Activated naive CD8-positive, alpha-beta T cell (primary cell): ENCODE results near the gene NRXN2.

Experiments
- H3K27ac Mint-ChIP-seq: one replicate; pipeline ENCODE4 v1.8.0; 2021; ENCODE audit warnings: mixed read lengths
- H3K27me3 Mint-ChIP-seq: one replicate; pipeline ENCODE4 v1.8.0; 2021; ENCODE audit warnings: mixed read lengths
- H3K36me3 Mint-ChIP-seq: one replicate; pipeline ENCODE4 v1.8.0; 2021; ENCODE audit warnings: mixed read lengths
- H3K4me1 Mint-ChIP-seq: one replicate; pipeline ENCODE4 v1.8.0; 2021; ENCODE audit warnings: low read depth, mixed read lengths
- H3K4me3 Mint-ChIP-seq: one replicate; pipeline ENCODE4 v1.8.0; 2021; ENCODE audit warnings: mild to moderate bottlenecking, mixed read lengths
- H3K9me3 Mint-ChIP-seq: one replicate; pipeline ENCODE4 v1.8.0; 2021; ENCODE audit warnings: low read depth, mixed read lengths

NRXN2 gene

DNA sequence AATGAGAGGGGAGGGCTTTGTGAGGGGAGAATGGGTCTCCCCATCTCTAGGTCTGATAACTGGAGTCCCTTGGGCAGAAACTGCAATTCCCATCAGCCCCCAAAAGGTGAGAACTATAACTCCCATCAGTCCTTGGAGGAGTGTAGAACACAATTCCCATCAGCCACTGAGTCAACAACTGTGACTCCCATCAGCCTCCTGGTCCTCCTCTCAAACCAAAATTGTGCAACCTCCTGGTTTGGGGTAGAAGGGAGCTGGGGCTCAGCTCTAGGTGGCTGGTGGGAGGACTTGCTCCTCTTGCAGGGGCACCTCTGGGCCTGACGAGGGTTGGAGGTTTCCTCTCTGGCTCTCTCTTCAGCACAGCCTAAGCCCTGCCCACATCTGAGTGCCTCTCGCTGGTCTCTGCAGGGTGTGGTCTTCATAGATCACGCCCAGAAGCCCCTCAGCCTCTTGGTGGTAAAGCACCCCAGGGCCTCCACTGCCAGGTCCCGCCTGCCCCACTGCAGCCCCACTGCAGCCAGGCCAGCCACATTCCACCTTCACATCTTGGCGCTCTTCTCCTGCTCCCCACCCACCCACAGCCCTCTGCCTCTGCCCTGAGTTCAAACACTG lies 113.5 kb downstream of the NRXN2 start:
- H3K36me3 Mint-ChIP-seq = no peaks in the 10 kb centered on the region
- no peaks in the 10 kb centered on the region for H3K9me3 Mint-ChIP-seq
- H3K27ac Mint-ChIP-seq = no peak overlapping the region
- H3K27me3 Mint-ChIP-seq = no peaks in the 10 kb centered on the region
- no peak overlapping the region for H3K4me3 Mint-ChIP-seq
- peaks cover 13% of the 10 kb centered on the region for H3K4me1 Mint-ChIP-seq

DNA sequence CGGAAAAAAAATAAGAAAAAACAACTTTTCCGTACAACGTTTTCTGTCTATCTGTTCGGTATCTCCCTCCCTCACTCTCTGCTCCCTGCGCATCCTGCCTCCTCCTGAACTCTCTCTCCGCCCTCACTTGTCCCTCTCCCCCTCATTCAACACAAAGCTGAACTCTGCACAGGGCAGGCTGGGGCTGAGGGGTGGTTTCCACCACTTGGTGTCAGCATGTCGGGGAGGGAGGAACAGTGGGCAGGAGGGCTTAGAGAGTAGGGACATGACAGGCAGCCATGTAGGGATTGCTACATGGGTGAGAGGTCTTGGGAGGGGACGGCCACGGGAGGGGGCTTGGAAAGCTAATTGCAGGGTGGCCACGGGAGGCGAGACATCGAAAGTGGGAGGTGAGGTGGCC lies 114.4 kb downstream of the NRXN2 start:
- no peaks in the 10 kb centered on the region for H3K27me3 Mint-ChIP-seq
- H3K36me3 Mint-ChIP-seq = no peaks in the 10 kb centered on the region
- H3K4me3 Mint-ChIP-seq = no peak overlapping the region
- H3K27ac Mint-ChIP-seq = no peak overlapping the region
- H3K9me3 Mint-ChIP-seq = no peaks in the 10 kb centered on the region
- peaks cover 13% of the 10 kb centered on the region for H3K4me1 Mint-ChIP-seq

DNA sequence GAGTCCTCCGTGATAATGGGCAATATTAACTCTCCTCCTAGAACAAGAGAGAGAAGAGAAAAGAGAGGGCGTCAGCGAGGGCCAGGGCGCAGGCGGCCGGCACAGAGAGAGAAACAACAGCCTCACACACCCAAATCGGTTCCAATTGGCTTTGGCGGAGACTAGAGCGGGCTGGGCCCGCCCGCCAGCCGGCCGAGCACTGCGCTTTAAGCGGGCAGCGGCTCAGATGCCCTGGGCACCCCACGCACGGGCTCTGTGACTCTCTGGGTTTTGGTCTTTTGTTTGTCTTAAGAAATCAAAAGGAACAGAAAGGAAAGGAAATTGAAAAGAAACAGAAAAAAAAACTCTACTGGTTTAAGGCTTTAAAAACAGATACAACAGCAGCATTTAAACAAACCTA lies 115.0 kb downstream of the NRXN2 start:
- Mint-ChIP-seq H3K27me3 (no peaks in the 10 kb centered on the region), H3K36me3 (no peaks in the 10 kb centered on the region), H3K27ac (no peak overlapping the region), H3K4me1 (peaks cover 13% of the 10 kb centered on the region), H3K4me3 (no peak overlapping the region), H3K9me3 (no peaks in the 10 kb centered on the region)

DNA sequence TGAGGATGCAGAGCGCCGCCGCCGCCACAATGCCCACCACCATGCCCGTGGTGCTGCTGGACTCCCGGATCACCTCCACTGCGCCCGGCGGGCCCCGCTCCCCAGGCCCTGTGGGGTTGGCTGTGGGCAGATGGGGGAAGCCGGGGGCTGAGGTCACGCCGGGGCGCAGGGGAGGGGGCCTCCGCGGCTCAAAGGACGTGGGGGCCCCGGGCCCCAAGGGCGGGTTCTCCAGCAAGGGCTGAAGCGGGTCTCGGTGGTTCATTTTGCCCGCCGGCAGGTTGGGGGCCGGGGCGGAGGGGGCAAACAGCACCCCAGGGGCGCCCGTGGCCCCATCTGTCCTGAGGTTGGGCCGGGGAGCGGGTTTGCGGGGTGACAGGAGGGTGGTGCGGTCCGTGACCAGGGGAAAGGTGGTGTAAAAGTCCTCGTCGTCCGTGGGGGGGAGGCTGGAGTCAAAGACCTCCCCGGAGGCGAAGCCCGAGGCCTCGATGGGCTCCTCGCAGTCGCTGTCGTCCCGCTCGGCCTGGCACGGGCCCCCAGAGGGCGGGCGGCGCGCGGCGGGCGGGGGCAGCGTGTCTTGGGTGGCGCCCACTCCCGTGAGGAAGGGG lies 115.5 kb downstream of the NRXN2 start:
- H3K27ac Mint-ChIP-seq = no peak overlapping the region
- H3K27me3 Mint-ChIP-seq = no peaks in the 10 kb centered on the region
- H3K36me3 Mint-ChIP-seq = no peaks in the 10 kb centered on the region
- H3K9me3 Mint-ChIP-seq = no peaks in the 10 kb centered on the region
- H3K4me1 Mint-ChIP-seq = peaks cover 12% of the 10 kb centered on the region
- no peak overlapping the region for H3K4me3 Mint-ChIP-seq

DNA sequence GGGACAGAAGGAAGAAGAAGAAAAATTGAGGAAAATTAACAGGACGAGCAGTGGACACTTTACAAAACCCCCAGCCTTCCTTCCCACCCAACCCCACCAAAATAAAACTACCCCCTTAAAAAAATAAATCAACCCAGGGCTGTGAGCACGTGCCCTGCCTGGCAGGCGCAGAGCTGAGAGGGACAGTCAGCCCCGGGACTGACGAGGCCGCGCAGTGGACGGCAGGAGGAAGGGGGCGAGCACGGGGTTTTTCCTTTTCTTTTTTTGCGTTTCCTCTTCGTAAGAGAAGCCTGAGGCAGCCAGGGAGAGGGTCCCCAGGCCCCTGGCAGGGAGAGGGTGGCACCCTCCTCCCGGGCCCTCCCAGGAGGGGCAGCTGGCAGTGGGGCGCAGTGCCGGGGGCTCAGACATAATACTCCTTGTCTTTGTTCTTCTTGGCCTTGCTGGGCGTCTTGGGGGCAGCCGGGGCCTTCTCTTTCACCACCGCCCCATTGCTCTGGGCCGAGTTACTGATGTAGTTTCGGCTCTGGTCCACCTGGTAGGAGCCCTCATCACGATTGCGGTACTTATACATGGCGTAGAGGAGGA lies 116.1 kb downstream of the NRXN2 start:
- no peaks in the 10 kb centered on the region for H3K36me3 Mint-ChIP-seq
- H3K9me3 Mint-ChIP-seq = no peaks in the 10 kb centered on the region
- no peak overlapping the region for H3K4me3 Mint-ChIP-seq
- H3K4me1 Mint-ChIP-seq = peaks cover 6% of the 10 kb centered on the region
- H3K27me3 Mint-ChIP-seq = no peaks in the 10 kb centered on the region
- H3K27ac Mint-ChIP-seq = no peak overlapping the region

DNA sequence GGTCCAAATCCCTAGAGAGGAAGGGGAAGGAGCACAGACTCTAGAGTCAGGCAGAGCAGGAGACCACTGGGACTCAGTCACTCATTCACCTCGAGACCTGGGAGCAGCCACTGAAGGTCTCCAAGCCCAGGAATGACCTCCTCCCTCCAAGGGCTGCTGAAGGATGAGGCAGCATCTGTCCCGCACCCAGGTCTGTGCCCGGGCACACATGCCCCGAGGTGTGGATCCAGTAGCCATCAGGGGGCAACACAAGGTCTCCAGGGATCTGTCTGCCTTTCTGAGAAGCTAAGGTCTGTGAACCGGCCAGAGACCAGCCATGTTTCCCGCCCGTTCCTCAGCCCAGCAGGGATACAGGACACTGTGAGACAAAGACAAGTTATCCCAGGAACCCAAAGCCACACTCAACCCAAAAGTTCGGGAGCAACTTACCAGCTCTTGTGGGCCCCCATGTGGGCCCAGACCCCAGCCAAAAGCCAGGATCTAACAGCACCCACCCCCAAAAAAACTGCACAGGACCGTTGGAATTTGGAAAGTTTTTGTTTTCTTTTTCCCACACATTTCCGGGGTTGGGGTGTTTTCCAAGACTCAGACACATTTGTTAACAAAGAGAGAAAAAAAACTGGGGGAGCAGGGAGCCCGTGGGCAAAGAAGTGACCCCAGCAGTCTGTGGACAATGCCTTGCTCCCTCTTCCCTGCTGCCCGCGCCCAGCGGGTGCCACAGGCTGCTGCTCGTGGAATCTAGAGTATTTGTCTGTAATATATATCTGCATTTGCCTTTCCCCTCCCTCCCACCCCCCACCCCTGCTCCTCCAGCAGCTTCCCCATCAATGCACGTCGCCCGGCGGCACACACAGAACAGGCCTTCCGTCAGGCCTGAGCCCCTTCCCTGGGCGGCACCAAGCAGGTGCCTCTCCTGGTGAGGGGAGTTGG lies 117.1 kb downstream of the NRXN2 start:
- Mint-ChIP-seq H3K27me3 (no peaks in the 10 kb centered on the region), H3K9me3 (no peaks in the 10 kb centered on the region), H3K4me3 (no peak overlapping the region), H3K4me1 (no peaks in the 10 kb centered on the region), H3K27ac (no peak overlapping the region), H3K36me3 (no peaks in the 10 kb centered on the region)

DNA sequence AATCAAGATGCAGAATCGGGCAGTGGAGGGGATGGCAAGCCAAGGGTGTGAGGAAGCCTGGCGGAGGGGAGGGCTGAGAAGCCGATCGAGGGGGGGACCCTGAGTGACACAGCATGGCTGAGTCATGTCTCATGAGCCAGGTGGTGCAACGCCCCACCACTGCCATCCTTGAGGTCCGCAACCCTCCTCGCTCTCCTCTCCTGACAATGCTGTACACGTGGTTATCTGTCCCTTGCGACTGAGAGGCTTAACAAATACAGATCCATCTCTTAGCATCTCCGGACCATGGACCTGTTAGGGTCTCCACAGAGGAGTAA lies 117.8 kb downstream of the NRXN2 start:
- Mint-ChIP-seq H3K4me1 (no peaks in the 10 kb centered on the region), H3K27me3 (no peaks in the 10 kb centered on the region)

DNA sequence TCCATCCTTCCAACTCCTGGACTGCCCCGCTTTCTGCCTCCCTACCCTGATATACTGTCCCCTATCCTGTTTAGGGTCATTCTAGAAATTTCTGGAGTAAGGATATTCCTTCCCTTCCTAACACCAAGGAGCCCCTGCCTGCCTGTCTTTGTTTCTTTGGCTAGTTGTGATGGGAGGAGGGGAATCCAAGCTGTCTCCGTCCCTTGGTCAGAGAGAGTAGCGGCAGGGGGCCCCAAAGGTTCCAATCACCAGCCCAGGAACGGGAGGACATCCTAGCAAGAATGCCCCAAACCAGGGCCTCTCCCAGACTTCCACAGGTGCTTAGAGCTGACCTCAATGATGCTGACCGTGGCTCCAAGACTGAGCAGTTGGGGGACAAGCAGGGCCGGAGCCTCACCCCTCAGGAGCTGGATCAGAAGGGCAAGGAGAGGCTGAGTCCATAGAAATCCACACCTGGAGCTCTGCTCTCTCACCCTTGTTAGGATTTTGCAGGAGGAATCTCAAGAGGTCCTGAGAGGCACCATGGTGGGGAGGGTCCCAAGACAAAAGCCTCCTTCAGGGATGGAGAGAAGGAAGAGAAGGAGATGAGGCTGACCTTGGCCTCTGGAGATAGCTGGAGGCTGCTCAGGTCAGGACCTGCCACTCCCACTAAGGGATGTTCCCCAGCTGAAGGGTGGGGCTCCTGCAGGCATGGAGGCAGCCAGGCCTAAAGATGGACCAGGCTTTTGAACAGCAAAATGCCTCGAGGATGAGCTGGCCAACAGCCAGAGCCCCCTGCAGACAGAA lies 118.3 kb downstream of the NRXN2 start:
- H3K36me3 Mint-ChIP-seq = no peaks in the 10 kb centered on the region
- H3K27me3 Mint-ChIP-seq = no peaks in the 10 kb centered on the region
- H3K27ac Mint-ChIP-seq = no peak overlapping the region
- no peaks in the 10 kb centered on the region for H3K9me3 Mint-ChIP-seq
- H3K4me1 Mint-ChIP-seq = no peaks in the 10 kb centered on the region
- H3K4me3 Mint-ChIP-seq = no peak overlapping the region

More for the DNA sequence above, 117.8 kb downstream of the NRXN2 start:
- Mint-ChIP-seq H3K27ac (no peak overlapping the region), H3K9me3 (no peaks in the 10 kb centered on the region), H3K4me3 (no peak overlapping the region), H3K36me3 (no peaks in the 10 kb centered on the region)

DNA sequence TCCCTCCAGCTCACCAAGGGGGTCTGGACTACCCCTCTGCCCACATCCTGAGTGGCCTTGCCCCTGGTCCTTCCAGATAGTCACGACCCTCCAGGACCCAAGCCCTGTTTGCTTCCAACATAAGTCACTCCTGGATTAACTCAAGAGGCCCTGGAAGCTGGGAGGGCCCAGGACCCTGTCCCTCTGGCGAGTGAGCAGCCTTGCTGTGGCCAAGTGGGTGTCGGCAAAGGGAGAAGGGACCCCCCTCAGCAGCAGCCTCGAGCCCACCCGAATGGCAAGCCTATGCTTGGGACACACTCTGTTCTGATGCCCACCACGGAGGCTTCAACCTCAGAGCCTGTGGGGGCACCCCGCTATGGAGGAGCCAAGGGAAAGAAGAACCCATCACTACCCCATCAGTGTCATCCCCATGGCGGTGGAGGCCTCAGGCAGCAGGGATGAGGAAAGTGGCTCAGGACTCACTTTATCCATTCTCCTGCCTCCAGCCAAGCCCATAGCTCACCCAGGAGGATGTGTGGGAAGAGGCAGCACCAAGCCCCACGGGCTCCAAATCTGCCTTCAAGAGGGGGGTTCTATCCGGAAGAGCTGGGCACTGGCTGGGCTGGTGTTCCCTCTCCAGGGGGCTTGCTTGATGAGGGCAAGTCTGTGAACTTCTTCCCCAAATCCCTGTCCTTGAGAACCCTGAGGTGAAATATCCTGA lies 119.4 kb downstream of the NRXN2 start:
- Mint-ChIP-seq H3K4me1 (no peaks in the 10 kb centered on the region), H3K36me3 (no peaks in the 10 kb centered on the region), H3K9me3 (no peaks in the 10 kb centered on the region), H3K27ac (no peak overlapping the region), H3K4me3 (no peak overlapping the region), H3K27me3 (no peaks in the 10 kb centered on the region)

DNA sequence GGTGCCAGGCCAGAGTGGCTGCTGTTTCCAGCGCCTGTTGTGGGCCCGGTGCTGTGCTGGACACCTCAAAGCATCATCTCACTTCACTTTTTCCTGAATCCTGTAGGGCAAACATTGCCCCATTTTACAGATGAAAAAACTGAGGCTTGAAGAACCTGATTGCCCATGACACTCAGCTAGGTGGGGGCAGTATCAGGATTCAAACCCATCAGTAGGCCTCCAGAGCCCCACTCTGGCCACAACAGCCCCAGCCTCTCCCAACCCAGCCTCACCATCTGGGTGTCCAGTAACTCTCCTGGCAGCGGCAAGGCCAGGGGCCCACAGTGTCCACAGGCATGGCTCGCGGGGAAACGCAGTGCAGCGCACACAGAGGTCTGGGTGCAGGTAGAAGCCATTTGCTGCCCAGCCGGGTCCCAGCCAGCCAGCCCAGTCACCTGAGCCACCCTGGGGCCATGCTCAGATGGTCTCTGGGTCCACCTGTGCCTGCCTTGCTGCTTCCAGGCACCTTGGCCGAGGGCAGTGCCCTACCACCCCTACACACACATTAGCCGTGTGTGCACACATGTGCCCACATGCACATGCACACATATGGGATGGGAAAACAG lies 120.4 kb downstream of the NRXN2 start:
- Mint-ChIP-seq H3K9me3 (no peaks in the 10 kb centered on the region), H3K27me3 (no peaks in the 10 kb centered on the region), H3K27ac (no peak overlapping the region), H3K36me3 (no peaks in the 10 kb centered on the region), H3K4me1 (no peaks in the 10 kb centered on the region), H3K4me3 (no peak overlapping the region)

DNA sequence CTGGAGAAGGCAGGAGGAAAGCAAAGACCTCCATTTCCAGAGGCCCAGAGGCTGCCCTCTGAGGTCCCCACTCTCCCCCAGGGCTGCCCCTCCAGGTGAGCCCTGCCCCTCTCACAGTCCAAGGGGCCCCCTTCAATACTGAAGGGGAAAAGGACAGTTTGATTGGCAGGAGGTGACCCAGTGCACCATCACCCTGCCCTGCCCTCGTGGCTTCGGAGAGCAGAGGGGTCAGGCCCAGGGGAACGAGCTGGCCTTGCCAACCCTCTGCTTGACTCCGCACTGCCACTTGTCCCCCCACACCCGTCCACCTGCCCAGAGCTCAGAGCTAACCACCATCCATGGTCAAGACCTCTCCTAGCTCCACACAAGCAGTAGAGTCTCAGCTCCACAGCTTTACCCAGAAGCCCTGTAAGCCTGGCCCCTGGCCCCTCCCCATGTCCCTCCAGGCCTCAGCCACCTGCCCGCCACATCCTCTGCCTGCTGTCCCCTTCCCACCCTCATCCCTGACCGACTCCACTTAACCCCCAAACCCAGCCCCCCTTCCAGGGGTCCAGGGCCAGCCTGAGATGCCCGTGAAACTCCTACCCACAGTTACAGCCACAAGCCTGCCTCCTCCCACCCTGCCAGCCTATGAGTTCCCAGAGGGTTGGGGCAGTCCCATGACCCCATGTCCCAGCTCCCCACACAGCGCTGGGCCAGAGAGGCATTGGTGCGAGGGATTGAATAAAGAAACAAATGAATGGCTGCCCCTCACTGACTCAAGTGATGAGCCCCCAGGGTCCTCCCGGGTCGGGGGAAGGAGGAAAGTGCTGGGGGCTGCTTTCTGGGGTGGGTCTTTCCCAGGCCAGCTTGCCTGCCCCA lies 121.2 kb downstream of the NRXN2 start:
- Mint-ChIP-seq H3K4me3 (no peak overlapping the region), H3K27ac (no peak overlapping the region)

DNA sequence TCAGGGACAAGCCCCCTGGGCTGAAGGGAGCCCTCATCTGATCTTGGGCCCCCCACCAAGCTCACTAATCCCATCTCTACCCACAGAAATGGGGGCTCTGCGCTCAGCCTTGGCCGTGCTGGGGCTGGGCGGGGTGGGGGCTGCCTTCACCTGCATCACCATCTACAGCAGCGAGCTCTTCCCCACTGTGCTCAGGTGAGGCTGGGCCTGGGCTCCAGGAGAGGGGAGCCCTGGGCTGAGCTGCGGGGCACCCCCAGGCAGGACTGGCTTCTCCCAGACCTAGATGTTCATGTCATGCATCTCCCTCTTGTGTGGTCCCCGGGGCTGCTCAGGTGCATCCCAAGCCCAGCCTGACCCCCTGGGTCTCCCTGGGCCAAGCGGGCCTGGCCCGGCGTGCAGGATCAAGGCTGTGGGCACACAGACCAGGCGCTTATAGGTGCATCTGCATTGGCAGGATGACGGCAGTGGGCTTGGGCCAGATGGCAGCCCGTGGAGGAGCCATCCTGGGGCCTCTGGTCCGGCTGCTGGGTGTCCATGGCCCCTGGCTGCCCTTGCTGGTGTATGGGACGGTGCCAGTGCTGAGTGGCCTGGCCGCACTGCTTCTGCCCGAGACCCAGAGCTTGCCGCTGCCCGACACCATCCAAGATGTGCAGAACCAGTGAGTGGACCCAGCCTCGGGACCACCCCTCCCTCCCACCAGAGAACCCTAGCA lies 122.6 kb downstream of the NRXN2 start:
- no peaks in the 10 kb centered on the region for H3K36me3 Mint-ChIP-seq
- no peak overlapping the region for H3K4me3 Mint-ChIP-seq
- H3K27ac Mint-ChIP-seq = no peak overlapping the region
- H3K4me1 Mint-ChIP-seq = no peaks in the 10 kb centered on the region
- no peaks in the 10 kb centered on the region for H3K27me3 Mint-ChIP-seq
- H3K9me3 Mint-ChIP-seq = no peaks in the 10 kb centered on the region

More for the DNA sequence above, 121.2 kb downstream of the NRXN2 start:
- Mint-ChIP-seq H3K9me3 (no peaks in the 10 kb centered on the region), H3K27me3 (no peaks in the 10 kb centered on the region), H3K4me1 (no peaks in the 10 kb centered on the region), H3K36me3 (no peaks in the 10 kb centered on the region)
